Measurements from ENCODE around the gene ZYG11A.
"Not testable (repeated sequence)": the region's sequence is repeated elsewhere in the genome, so short reads cannot be mapped to it uniquely, and the experiment has no call there.

Gene ZYG11A

GRCh38 chr1:52867087-52867863, 24.7 kb downstream of the ZYG11A start:
- H3K4me1 ChIP-seq (ENCODE audit: control insufficient read depth, insufficient read depth, low read length, poor library complexity, severe bottlenecking): no peaks in the 10 kb centered on the region
- H3K4me3 ChIP-seq (ENCODE audit: insufficient read depth, low read depth, low read length, poor library complexity, severe bottlenecking): no peak overlapping the region
- no peaks in the 10 kb centered on the region for H3K9me3 ChIP-seq (ENCODE audit: control insufficient read depth, low read length)
- no peaks in the 10 kb centered on the region for H3K27me3 ChIP-seq (replicated peaks; ENCODE audit: control insufficient read depth, insufficient read depth, low read length, poor library complexity, severe bottlenecking)
- no peak overlapping the region for H3K27ac ChIP-seq (ENCODE audit: insufficient read depth, low read length, poor library complexity, severe bottlenecking)
- no peak for DNase-seq
- H3K36me3 ChIP-seq (ENCODE audit: control insufficient read depth, insufficient read depth, low read length): no peaks in the 10 kb centered on the region

DNA sequence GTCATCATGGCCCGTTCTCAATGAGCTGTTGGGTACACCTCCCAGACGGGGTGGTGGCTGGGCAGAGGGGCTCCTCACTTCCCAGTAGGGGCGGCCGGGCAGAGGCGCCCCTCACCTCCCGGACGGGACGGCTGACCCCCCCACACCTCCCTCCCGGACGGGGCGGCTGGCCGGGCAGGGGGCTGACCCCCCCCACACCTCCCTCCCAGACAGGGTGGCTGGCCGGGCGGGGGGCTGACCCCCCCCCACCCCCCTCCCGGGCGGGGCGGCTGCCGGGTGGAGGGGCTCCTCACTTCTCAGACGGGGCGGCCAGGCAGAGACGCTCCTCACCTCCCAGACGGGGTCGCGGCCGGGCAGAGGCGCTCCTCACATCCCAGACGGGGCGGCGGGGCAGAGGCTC, 27.2 kb downstream of the ZYG11A start:
- not testable (repeated sequence) for H3K9me3 ChIP-seq (ENCODE audit: control insufficient read depth, low read length); H3K36me3 ChIP-seq (ENCODE audit: control insufficient read depth, insufficient read depth, low read length); H3K27ac ChIP-seq (ENCODE audit: insufficient read depth, low read length, poor library complexity, severe bottlenecking); DNase-seq; H3K4me1 ChIP-seq (ENCODE audit: control insufficient read depth, insufficient read depth, low read length, poor library complexity, severe bottlenecking); H3K27me3 ChIP-seq (replicated peaks; ENCODE audit: control insufficient read depth, insufficient read depth, low read length, poor library complexity, severe bottlenecking); H3K4me3 ChIP-seq (ENCODE audit: insufficient read depth, low read depth, low read length, poor library complexity, severe bottlenecking)

DNA sequence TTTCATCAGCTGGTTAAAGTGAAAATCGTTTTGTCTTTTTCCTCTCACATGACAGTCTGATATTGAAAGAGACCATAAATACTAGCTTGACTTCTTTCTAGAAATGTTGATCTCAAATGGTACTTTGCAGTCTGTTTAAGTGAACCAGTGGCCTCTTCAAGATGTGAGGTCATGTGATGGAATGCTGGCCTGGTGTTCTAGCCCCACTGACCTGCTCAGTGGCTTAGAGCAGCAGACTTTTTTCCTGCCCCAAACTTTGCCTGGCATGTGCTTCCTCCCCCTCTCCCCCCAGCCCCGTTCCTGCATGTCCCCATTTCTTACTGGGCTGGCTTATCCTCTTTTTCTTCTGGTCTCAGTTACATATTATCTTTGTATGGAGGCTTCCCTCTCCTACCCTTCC, 34.3 kb downstream of the ZYG11A start:
- DNase-seq: no peak
- no peaks in the 10 kb centered on the region for H3K4me1 ChIP-seq (ENCODE audit: control insufficient read depth, insufficient read depth, low read length, poor library complexity, severe bottlenecking)

DNA sequence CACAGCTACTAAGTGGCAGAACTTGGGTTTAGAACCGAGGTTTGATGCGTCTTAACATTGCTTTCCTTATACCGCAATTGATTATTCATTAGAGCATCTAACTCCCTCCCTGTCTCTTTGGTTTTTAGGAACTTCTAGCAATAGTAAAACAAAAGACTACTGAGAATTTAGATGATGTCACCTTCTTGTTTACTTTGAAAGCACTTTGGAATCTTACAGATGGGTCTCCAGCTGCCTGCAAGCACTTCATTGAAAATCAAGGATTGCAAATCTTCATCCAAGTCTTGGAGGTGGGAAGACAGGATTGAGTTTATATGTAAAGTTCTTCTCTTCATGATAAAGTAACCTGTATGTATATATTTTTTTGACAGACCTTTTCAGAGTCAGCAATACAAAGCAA, 35.0 kb downstream of the ZYG11A start:
- Histone ChIP-seq H3K27ac (ENCODE audit: insufficient read depth, low read length, poor library complexity, severe bottlenecking) (no peak overlapping the region), H3K36me3 (ENCODE audit: control insufficient read depth, insufficient read depth, low read length) (no peaks in the 10 kb centered on the region), H3K4me1 (ENCODE audit: control insufficient read depth, insufficient read depth, low read length, poor library complexity, severe bottlenecking) (no peaks in the 10 kb centered on the region), H3K9me3 (ENCODE audit: control insufficient read depth, low read length) (no peaks in the 10 kb centered on the region), H3K4me3 (ENCODE audit: insufficient read depth, low read depth, low read length, poor library complexity, severe bottlenecking) (no peak overlapping the region), H3K27me3 (replicated peaks; ENCODE audit: control insufficient read depth, insufficient read depth, low read length, poor library complexity, severe bottlenecking) (no peaks in the 10 kb centered on the region)
- DNase-seq: no peak

More for the DNA sequence above, 34.3 kb downstream of the ZYG11A start:
- Histone ChIP-seq H3K27ac (ENCODE audit: insufficient read depth, low read length, poor library complexity, severe bottlenecking) (no peak overlapping the region), H3K36me3 (ENCODE audit: control insufficient read depth, insufficient read depth, low read length) (no peaks in the 10 kb centered on the region), H3K9me3 (ENCODE audit: control insufficient read depth, low read length) (no peaks in the 10 kb centered on the region), H3K27me3 (replicated peaks; ENCODE audit: control insufficient read depth, insufficient read depth, low read length, poor library complexity, severe bottlenecking) (no peaks in the 10 kb centered on the region), H3K4me3 (ENCODE audit: insufficient read depth, low read depth, low read length, poor library complexity, severe bottlenecking) (no peak overlapping the region)

DNA sequence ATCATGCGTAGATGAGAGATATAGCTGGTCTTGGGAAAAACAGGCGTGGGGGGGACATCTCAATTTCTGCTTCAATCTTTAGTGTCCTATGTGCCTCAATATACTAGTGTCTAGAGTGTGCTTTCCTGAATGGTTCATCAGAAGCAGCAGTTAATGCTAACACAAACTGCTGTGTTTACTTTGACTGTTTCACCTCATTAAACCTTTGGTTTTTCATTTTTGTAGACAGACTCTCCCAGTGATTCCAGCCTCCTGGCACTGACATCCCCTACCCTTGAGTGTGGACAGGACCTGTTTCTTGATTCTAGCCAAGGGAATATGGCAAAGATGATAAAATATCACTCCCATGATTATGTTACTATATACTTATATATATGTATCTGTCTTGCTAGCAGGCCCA, 37.6 kb downstream of the ZYG11A start:
- Histone ChIP-seq H3K27ac (ENCODE audit: insufficient read depth, low read length, poor library complexity, severe bottlenecking) (no peak overlapping the region), H3K4me1 (ENCODE audit: control insufficient read depth, insufficient read depth, low read length, poor library complexity, severe bottlenecking) (no peaks in the 10 kb centered on the region), H3K4me3 (ENCODE audit: insufficient read depth, low read depth, low read length, poor library complexity, severe bottlenecking) (no peak overlapping the region), H3K27me3 (replicated peaks; ENCODE audit: control insufficient read depth, insufficient read depth, low read length, poor library complexity, severe bottlenecking) (no peaks in the 10 kb centered on the region), H3K9me3 (ENCODE audit: control insufficient read depth, low read length) (no peaks in the 10 kb centered on the region), H3K36me3 (ENCODE audit: control insufficient read depth, insufficient read depth, low read length) (no peaks in the 10 kb centered on the region)
- DNase-seq: no peak

DNA sequence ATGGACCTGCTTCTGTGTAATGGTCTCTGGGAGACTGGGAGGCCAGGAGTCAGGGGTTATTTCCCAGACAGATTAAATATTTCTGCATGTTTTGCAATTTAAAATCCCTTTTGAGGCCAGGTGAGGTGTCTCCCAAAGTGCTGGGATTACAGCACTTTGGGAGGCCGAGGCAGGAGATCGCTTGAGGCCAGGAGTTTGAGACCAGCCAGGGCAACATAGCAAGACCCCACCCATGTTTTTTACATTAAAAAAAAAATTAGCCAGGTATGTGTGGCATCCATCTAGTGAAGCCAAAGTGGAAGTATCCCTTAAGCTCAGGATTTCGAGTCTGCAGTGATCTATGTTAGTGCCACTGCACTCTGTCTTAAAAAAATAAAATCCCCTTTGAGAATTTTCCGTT, 44.9 kb downstream of the ZYG11A start:
- DNase-seq: no peak
- Histone ChIP-seq H3K4me1 (ENCODE audit: control insufficient read depth, insufficient read depth, low read length, poor library complexity, severe bottlenecking) (no peaks in the 10 kb centered on the region), H3K4me3 (ENCODE audit: insufficient read depth, low read depth, low read length, poor library complexity, severe bottlenecking) (no peak overlapping the region), H3K27me3 (replicated peaks; ENCODE audit: control insufficient read depth, insufficient read depth, low read length, poor library complexity, severe bottlenecking) (no peaks in the 10 kb centered on the region), H3K27ac (ENCODE audit: insufficient read depth, low read length, poor library complexity, severe bottlenecking) (no peak overlapping the region), H3K36me3 (ENCODE audit: control insufficient read depth, insufficient read depth, low read length) (no peaks in the 10 kb centered on the region), H3K9me3 (ENCODE audit: control insufficient read depth, low read length) (no peaks in the 10 kb centered on the region)

- Histone ChIP-seq H3K4me3 (ENCODE audit: insufficient read depth, low read depth, low read length, poor library complexity, severe bottlenecking) (no peak overlapping the region), H3K4me1 (ENCODE audit: control insufficient read depth, insufficient read depth, low read length, poor library complexity, severe bottlenecking) (no peaks in the 10 kb centered on the region), H3K27me3 (replicated peaks; ENCODE audit: control insufficient read depth, insufficient read depth, low read length, poor library complexity, severe bottlenecking) (no peaks in the 10 kb centered on the region), H3K36me3 (ENCODE audit: control insufficient read depth, insufficient read depth, low read length) (no peaks in the 10 kb centered on the region), H3K27ac (ENCODE audit: insufficient read depth, low read length, poor library complexity, severe bottlenecking) (no peak overlapping the region), H3K9me3 (ENCODE audit: control insufficient read depth, low read length) (no peaks in the 10 kb centered on the region)
- no peak for DNase-seq
These were observed 50.1 kb downstream of the ZYG11A start for GRCh38 chr1:52892424-52893215.

- H3K4me1 ChIP-seq (ENCODE audit: control insufficient read depth, insufficient read depth, low read length, poor library complexity, severe bottlenecking): no peaks in the 10 kb centered on the region
- DNase-seq: no peak
- no peaks in the 10 kb centered on the region for H3K9me3 ChIP-seq (ENCODE audit: control insufficient read depth, low read length)
- H3K27ac ChIP-seq (ENCODE audit: insufficient read depth, low read length, poor library complexity, severe bottlenecking): no peak overlapping the region
- H3K27me3 ChIP-seq (replicated peaks; ENCODE audit: control insufficient read depth, insufficient read depth, low read length, poor library complexity, severe bottlenecking): no peaks in the 10 kb centered on the region
- H3K4me3 ChIP-seq (ENCODE audit: insufficient read depth, low read depth, low read length, poor library complexity, severe bottlenecking): no peak overlapping the region
- H3K36me3 ChIP-seq (ENCODE audit: control insufficient read depth, insufficient read depth, low read length): no peaks in the 10 kb centered on the region
These were observed 56.9 kb downstream of the ZYG11A start for GRCh38 chr1:52899445-52899894.

- Histone ChIP-seq H3K27me3 (replicated peaks; ENCODE audit: control insufficient read depth, insufficient read depth, low read length, poor library complexity, severe bottlenecking) (no peaks in the 10 kb centered on the region), H3K27ac (ENCODE audit: insufficient read depth, low read length, poor library complexity, severe bottlenecking) (no peak overlapping the region), H3K36me3 (ENCODE audit: control insufficient read depth, insufficient read depth, low read length) (no peaks in the 10 kb centered on the region), H3K9me3 (ENCODE audit: control insufficient read depth, low read length) (no peaks in the 10 kb centered on the region), H3K4me1 (ENCODE audit: control insufficient read depth, insufficient read depth, low read length, poor library complexity, severe bottlenecking) (no peaks in the 10 kb centered on the region), H3K4me3 (ENCODE audit: insufficient read depth, low read depth, low read length, poor library complexity, severe bottlenecking) (no peak overlapping the region)
- DNase-seq: no peak
These were observed 57.8 kb downstream of the ZYG11A start for GRCh38 chr1:52900402-52900801.

GRCh38 chr1:52901384-52901783, 58.8 kb downstream of the ZYG11A start:
- Histone ChIP-seq H3K4me3 (ENCODE audit: insufficient read depth, low read depth, low read length, poor library complexity, severe bottlenecking) (no peak overlapping the region), H3K4me1 (ENCODE audit: control insufficient read depth, insufficient read depth, low read length, poor library complexity, severe bottlenecking) (no peaks in the 10 kb centered on the region), H3K27me3 (replicated peaks; ENCODE audit: control insufficient read depth, insufficient read depth, low read length, poor library complexity, severe bottlenecking) (no peaks in the 10 kb centered on the region), H3K9me3 (ENCODE audit: control insufficient read depth, low read length) (no peaks in the 10 kb centered on the region), H3K27ac (ENCODE audit: insufficient read depth, low read length, poor library complexity, severe bottlenecking) (no peak overlapping the region), H3K36me3 (ENCODE audit: control insufficient read depth, insufficient read depth, low read length) (no peaks in the 10 kb centered on the region)
- no peak for DNase-seq
